ENCODE measurements around the gene HINT1.

The HINT1 gene

GRCh38 chr5:131109540-131110255, 55.4 kb downstream of the HINT1 start:
- DNase-seq, result no peak

Data from stimulated activated naive CD4-positive, alpha-beta T cell treated with Interleukin-2 at 50 U/mL for 16 hours (primary cell).